OCI-LY7 (cell line): ENCODE results near the gene GABARAP. TPM values are rescaled to one million over a fixed set of nuclear protein-coding genes. Genes with fewer than 3 reads are reported as not detected.

ENCODE experiments used
- BruUV-seq: library from RNA; stranded (reverse); fragments of 400-500 nt; replicated peaks from 2 replicates; lab custom pipeline; 2021; lab: Mats Ljungman, UMichigan
- CTCF ChIA-PET: fragments of 300-600 bp; sonication (Branson Sonifier 250); formaldehyde crosslinking; loops from one replicate; lab custom pipeline; 2022; ENCODE audit warnings: antibody characterized with exemption; ENCODE audit not compliant: unreplicated experiment; lab: Charles Lee
- POLR2A ChIA-PET: fragments of 300-600 bp; sonication (Branson Sonifier 250); formaldehyde crosslinking; loops from one replicate; lab custom pipeline; 2022; ENCODE audit warnings: antibody characterized with exemption; lab: Charles Lee
- DNase-seq: peaks from one replicate; pipeline ENCODE4 v3.0.0-alpha.2; 2015; ENCODE audit warnings: low spot score
- H2AFZ ChIP-seq: fragments of 200-600 bp; sonication (generic), shearing (Covaris generic); 2 replicates; pipeline ENCODE4 v1.6.1; 2014; ENCODE audit warnings: mild to moderate bottlenecking, antibody characterized with exemption, low read length, moderate library complexity
- H3K27ac ChIP-seq: fragments of 200-600 bp; sonication (generic); 2 replicates; pipeline ENCODE4 v1.5.1; 2014; ENCODE audit warnings: mixed run types, low read depth, mild to moderate bottlenecking, moderate library complexity, low read length, inconsistent platforms; ENCODE audit not compliant: poor library complexity, severe bottlenecking
- H3K36me3 ChIP-seq: fragments of 200-600 bp; sonication (generic); 2 replicates; pipeline ENCODE4 v1.6.1; 2014; ENCODE audit warnings: mild to moderate bottlenecking, antibody characterized with exemption, low read length, moderate library complexity, mixed read lengths; ENCODE audit not compliant: insufficient read depth
- H3K4me1 ChIP-seq: fragments of 200-600 bp; sonication (generic); 2 replicates; pipeline ENCODE4 v1.5.1; 2014; ENCODE audit warnings: mild to moderate bottlenecking, low read length; ENCODE audit not compliant: insufficient read depth, poor library complexity, severe bottlenecking
- H3K4me2 ChIP-seq: fragments of 200-600 bp; sonication (generic); 2 replicates; pipeline ENCODE4 v1.6.1; 2014; ENCODE audit warnings: mild to moderate bottlenecking, low read length
- H3K4me3 ChIP-seq: fragments of 200-600 bp; sonication (generic); 2 replicates; pipeline ENCODE4 v1.5.1; 2014; ENCODE audit warnings: mild to moderate bottlenecking, low read depth, low read length; ENCODE audit not compliant: poor library complexity, severe bottlenecking
- H3K79me2 ChIP-seq: fragments of 200-600 bp; sonication (generic); 2 replicates; pipeline ENCODE4 v1.6.1; 2016; ENCODE audit warnings: low read depth, mild to moderate bottlenecking, low read length, moderate library complexity, mixed read lengths; ENCODE audit not compliant: insufficient read depth
- H3K9me2 ChIP-seq: fragments of 200-600 bp; sonication (generic); 2 replicates; pipeline ENCODE4 v1.6.1; 2016; ENCODE audit warnings: mild to moderate bottlenecking, low read length, mixed read lengths; ENCODE audit not compliant: insufficient read depth
- H3K9me3 ChIP-seq: fragments of 200-600 bp; sonication (generic); 2 replicates; pipeline ENCODE4 v1.6.1; 2014; ENCODE audit warnings: mild to moderate bottlenecking, mixed run types, low read length, mixed read lengths
- H4K20me1 ChIP-seq: fragments of 200-600 bp; sonication (generic); 2 replicates; pipeline ENCODE4 v1.6.1; 2014; ENCODE audit warnings: mild to moderate bottlenecking, antibody characterized with exemption, low read length, moderate library complexity, mixed read lengths; ENCODE audit not compliant: insufficient read depth
- EZH2phosphoT487 ChIP-seq: fragments of 200-600 bp; sonication (generic); IDR thresholded peaks from 2 replicates; pipeline ENCODE4 v1.6.1; 2018; ENCODE audit warnings: low read depth, borderline replicate concordance, mild to moderate bottlenecking, mixed run types, antibody characterized with exemption, low read length, moderate library complexity, mixed read lengths
- intact Hi-C: fragments of 100-400 bp; cut with micrococcal nuclease; formaldehyde crosslinking; loops from one replicate; pipeline ENCODE4 v1.10.0; 2022; ENCODE audit not compliant: unreplicated experiment
- total RNA-seq, 2 experiments: library from RNA; depleted of rRNA in 1 of 2; stranded (reverse); fragments of >200 nt in 1 of 2; shearing (Covaris generic) in 1 of 2; gene quantifications; 2 replicates each; pipeline ENCODE4 v1.2.3, GENCODE V29; 2014 to 2022
- TF ChIP-seq, protein P1 (sequence below): fragments of 200-600 bp; sonication (generic); conservative IDR thresholded peaks from 2 replicates; pipeline ENCODE4 v1.5.1; 2014; ENCODE audit warnings: mild to moderate bottlenecking, antibody characterized with exemption, low read length, moderate library complexity, mixed read lengths

The GABARAP gene
- total RNA-seq, 2 experiments from 2014 or later = 128 to 199 TPM

GRCh38 chr17:7258731-7259554 is 16.7 kb upstream of the GABARAP start:
- Histone ChIP-seq H3K4me3 (no peak overlapping the region), H3K79me2 (peaks cover 2% of the 10 kb centered on the region; the same call in 1 of the 2 replicates), H3K27ac (no peak overlapping the region), H3K9me3 (no peaks in the 10 kb centered on the region), H3K36me3 (peaks cover 49% of the 10 kb centered on the region), H3K4me2 (no peak overlapping the region), H3K9me2 (no peaks in the 10 kb centered on the region), H2AFZ (no peak overlapping the region), H4K20me1 (no peaks in the 10 kb centered on the region), H3K4me1 (peaks cover 17% of the 10 kb centered on the region)
- no TSS peak for BruUV-seq
- ChIA-PET POLR2A (interaction anchor here (0.6 to 0.7 kb wide), 2 partner anchors 16 to 392 kb away, joined by 3 to 7 read pairs; no protein-coding TSS in a partner anchor), CTCF (no interaction called here)
- intact Hi-C loops = no loop called here
- no peak for TF ChIP-seq EZH2phosphoT487
- TF ChIP-seq, protein P1, sequence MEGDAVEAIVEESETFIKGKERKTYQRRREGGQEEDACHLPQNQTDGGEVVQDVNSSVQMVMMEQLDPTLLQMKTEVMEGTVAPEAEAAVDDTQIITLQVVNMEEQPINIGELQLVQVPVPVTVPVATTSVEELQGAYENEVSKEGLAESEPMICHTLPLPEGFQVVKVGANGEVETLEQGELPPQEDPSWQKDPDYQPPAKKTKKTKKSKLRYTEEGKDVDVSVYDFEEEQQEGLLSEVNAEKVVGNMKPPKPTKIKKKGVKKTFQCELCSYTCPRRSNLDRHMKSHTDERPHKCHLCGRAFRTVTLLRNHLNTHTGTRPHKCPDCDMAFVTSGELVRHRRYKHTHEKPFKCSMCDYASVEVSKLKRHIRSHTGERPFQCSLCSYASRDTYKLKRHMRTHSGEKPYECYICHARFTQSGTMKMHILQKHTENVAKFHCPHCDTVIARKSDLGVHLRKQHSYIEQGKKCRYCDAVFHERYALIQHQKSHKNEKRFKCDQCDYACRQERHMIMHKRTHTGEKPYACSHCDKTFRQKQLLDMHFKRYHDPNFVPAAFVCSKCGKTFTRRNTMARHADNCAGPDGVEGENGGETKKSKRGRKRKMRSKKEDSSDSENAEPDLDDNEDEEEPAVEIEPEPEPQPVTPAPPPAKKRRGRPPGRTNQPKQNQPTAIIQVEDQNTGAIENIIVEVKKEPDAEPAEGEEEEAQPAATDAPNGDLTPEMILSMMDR = no peak
- DNase-seq = no peak

DNA sequence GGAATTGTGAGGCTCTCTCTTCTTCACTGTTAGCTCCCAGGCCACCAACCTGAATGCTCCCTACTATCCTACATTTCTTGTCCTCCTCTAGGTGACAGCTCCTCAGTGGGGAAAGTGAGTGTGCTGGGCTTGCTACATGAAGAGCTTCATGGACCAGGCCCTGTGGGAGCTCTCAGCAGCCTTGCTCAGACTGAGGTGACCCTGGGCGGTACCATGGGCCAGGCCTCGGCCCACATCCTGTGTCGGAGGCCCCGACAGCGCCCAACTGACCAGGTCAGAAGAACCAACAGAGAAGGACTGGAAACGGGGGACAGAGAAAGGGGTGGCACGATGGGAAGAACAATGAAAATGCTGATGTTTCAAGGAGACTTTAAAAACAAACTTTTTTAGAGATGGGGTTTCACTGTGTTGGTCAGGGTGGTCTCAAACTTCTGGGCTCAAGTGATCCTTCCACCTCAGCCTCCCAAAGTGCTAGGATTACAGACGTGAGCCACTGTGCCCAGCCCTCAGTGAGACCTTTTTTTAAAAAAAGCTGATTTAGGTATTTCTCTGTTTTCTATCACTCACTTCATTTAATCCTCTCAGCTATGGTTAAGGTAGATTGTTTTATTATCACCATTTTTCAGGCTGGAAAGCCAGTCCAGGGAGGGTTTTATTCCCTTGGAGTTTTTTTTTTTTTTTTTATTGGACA is 14.7 kb upstream of the GABARAP start:
- DNase-seq = no peak
- Histone ChIP-seq H3K36me3 (peaks cover 50% of the 10 kb centered on the region), H3K79me2 (peaks cover 17% of the 10 kb centered on the region), H2AFZ (no peak overlapping the region), H3K4me1 (peaks cover 8% of the 10 kb centered on the region), H3K9me3 (no peaks in the 10 kb centered on the region), H3K4me2 (no peak overlapping the region), H3K9me2 (no peaks in the 10 kb centered on the region), H4K20me1 (no peaks in the 10 kb centered on the region), H3K4me3 (no peak overlapping the region), H3K27ac (no peak overlapping the region)
- ChIA-PET CTCF (interaction anchor here (0.6 kb wide), 1 partner anchor 235 kb away, joined by 4 read pairs; no protein-coding TSS in a partner anchor), POLR2A (interaction anchor here (0.6 to 0.7 kb wide), 2 partner anchors 136 to 207 kb away, joined by 3 read pairs; no protein-coding TSS in a partner anchor)
- TF ChIP-seq, protein P1 = no peak
- TF ChIP-seq EZH2phosphoT487 = no peak
- intact Hi-C loops = no loop called here
- no TSS peak for BruUV-seq
